Left lung (tissue), 10 donors: ENCODE measurements around the gene ENTPD3. TPM values are rescaled to one million over a fixed set of nuclear protein-coding genes. Genes with fewer than 3 reads are reported as not detected.

Experiments
- ATAC-seq: fragments of 200-7000 bp; cut with Tn5 transposase; one replicate; pipeline ENCODE4 v1.9.1; 2020; ENCODE audit warnings: moderate library complexity
- DNase-seq, 4 donors: peaks; one replicate each; pipeline ENCODE4 v3.0.0-alpha.2; 2013 to 2020
- H3K27ac ChIP-seq, 2 donors: fragments of 200-600 bp; sonication (generic) in 1 of 2; one replicate each; pipeline versions ENCODE4 v1.5.0 to v1.8.0; 2020 to 2021
- H3K27me3 ChIP-seq, 2 donors: fragments of 200-600 bp; sonication (generic) in 1 of 2; one replicate each; pipeline versions ENCODE4 v1.5.0 to v1.8.0; 2020 to 2021
- H3K36me3 ChIP-seq, 2 donors: fragments of 200-600 bp; sonication (generic) in 1 of 2; one replicate each; pipeline versions ENCODE4 v1.5.0 to v1.8.0; 2020 to 2021
- H3K4me1 ChIP-seq, 2 donors: fragments of 200-600 bp; one replicate each; pipeline ENCODE4 v1.8.0; 2021
- H3K4me3 ChIP-seq, 2 donors: fragments of 200-600 bp; sonication (generic) in 1 of 2; one replicate each; pipeline versions ENCODE4 v1.5.0 to v1.8.0; 2020 to 2021; ENCODE audit warnings: mild to moderate bottlenecking in 1 of 2
- H3K9me3 ChIP-seq, 2 donors: fragments of 200-600 bp; sonication (generic) in 1 of 2; one replicate each; pipeline versions ENCODE4 v1.5.0 to v1.8.0; 2020 to 2021
- intact Hi-C, 2 donors: fragments of 100-400 bp; cut with DNase I; formaldehyde crosslinking; loops; one replicate each; pipeline versions ENCODE4 v1.11.2 to v1.14.2; 2022
- polyA plus RNA-seq, 6 donors: library from polyadenylated mRNA; unstranded; fragments of 120-200 nt; gene quantifications; one replicate each; pipeline ENCODE4 v1.2.1, GENCODE V29; 2013; ENCODE audit not compliant: insufficient read length in 6 of 6
- total RNA-seq, 2 donors: library from RNA; stranded (reverse); fragmentation: NEBNext Ultra II Directional; extraction: Animal tissue kit (Norgen Biotek cat#: 25700); gene quantifications; one replicate each; pipeline ENCODE4 v1.2.1, GENCODE V29; 2021
- TF ChIP-seq, protein P1 (sequence below), 2 donors: fragments of 200-600 bp; sonication (generic) in 1 of 2; IDR thresholded peaks; one replicate each; pipeline versions ENCODE4 v1.5.0 to v1.8.0; 2021; ENCODE audit warnings: antibody characterized with exemption in 2 of 2
- donor health status: DM: no; HTN: yes; CAD: no.
- donor health status: DM: no; HTN: no; CAD: no.

ENTPD3 gene
- total and polyA plus RNA-seq, 8 donors, result 4.5 to 11.9 (median 8.8) TPM

DNA sequence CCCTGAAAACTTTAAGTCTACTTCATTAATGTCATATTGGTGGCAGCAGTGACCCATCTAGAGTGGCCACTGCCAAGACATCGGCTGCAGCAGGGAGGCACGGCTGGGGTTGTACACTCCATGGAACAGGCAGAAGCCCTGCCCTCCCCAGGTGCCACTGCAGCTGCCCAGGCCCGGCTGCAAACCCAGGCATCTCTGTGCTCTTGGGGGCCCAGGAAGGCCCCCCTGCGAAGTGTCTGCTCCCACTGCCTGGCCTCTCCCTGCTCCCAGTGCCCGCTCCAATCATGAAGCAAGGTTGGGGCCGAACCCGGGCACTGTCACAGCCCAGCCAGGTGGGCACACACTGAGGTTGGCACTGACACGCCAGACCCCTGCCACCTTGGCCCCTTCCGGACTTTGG lies 58.1 kb downstream of the ENTPD3 start:
- no peak for DNase-seq
- intact Hi-C loops, result no loop called here
- no peaks in the 10 kb centered on the region for H3K27me3 ChIP-seq

DNA sequence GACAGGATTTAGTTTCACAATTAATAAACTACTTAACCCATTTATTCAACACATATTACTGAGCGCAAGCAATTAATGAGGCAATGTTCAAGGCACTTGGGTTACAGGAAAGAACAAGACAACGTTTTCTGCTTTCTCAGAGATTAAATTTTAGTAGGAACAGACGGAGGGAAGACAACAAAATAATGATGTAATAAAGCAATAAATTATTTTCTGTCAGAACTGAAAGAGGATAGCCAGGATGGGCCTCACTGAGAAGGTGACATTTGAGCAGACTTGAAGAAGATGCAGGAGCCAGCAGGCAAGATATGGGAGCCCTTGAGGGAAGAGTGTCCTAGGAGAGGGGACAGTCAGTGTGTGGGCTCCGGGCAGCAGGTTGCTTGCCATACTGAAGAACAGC lies 58.9 kb downstream of the ENTPD3 start:
- H3K4me1 ChIP-seq, result no peaks in the 10 kb centered on the region
- ATAC-seq, result no peak
- intact Hi-C loops, result no loop called here
- TF ChIP-seq, protein P1, sequence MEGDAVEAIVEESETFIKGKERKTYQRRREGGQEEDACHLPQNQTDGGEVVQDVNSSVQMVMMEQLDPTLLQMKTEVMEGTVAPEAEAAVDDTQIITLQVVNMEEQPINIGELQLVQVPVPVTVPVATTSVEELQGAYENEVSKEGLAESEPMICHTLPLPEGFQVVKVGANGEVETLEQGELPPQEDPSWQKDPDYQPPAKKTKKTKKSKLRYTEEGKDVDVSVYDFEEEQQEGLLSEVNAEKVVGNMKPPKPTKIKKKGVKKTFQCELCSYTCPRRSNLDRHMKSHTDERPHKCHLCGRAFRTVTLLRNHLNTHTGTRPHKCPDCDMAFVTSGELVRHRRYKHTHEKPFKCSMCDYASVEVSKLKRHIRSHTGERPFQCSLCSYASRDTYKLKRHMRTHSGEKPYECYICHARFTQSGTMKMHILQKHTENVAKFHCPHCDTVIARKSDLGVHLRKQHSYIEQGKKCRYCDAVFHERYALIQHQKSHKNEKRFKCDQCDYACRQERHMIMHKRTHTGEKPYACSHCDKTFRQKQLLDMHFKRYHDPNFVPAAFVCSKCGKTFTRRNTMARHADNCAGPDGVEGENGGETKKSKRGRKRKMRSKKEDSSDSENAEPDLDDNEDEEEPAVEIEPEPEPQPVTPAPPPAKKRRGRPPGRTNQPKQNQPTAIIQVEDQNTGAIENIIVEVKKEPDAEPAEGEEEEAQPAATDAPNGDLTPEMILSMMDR (IDR thresholded peaks at IDR 0.05), result no peak
- H3K27ac ChIP-seq, result no peak overlapping the region
- H3K27me3 ChIP-seq, result no peaks in the 10 kb centered on the region
- H3K36me3 ChIP-seq, result peaks cover 0 to 4% of the 10 kb centered on the region in 2 donors
- H3K9me3 ChIP-seq, result no peaks in the 10 kb centered on the region
- DNase-seq, result no peak
- H3K4me3 ChIP-seq, result no peak overlapping the region

More for the DNA sequence above, 58.1 kb downstream of the ENTPD3 start:
- H3K4me1 ChIP-seq, result no peaks in the 10 kb centered on the region
- H3K27ac ChIP-seq, result no peak overlapping the region
- ATAC-seq, result no peak
- TF ChIP-seq, protein P1 (IDR thresholded peaks at IDR 0.05), result no peak
- H3K9me3 ChIP-seq, result no peaks in the 10 kb centered on the region
- H3K4me3 ChIP-seq, result no peak overlapping the region
- H3K36me3 ChIP-seq, result peaks cover 0 to 4% of the 10 kb centered on the region in 2 donors

DNA sequence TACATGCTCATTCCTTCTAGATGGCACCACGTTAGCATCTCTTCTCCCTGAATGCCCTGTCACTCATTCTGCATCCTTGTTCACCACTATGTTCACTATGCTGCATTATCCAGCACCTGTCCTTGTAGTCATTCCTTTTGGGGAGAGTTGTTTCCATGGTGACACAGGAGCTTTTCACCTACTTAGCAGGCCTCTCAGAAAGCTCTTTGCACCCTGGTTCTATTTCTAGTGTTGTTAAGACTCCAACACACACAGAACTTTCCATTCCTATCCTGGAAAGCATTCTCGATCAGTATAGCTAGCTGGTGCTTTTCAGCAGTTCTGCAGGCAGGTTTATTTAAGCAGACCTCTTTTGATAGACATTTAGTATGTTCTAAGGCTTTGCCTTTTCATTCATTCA lies 63.5 kb downstream of the ENTPD3 start:
- Histone ChIP-seq H3K4me1 (peaks cover 6 to 22% of the 10 kb centered on the region in 2 donors), H3K27me3 (no peaks in the 10 kb centered on the region), H3K9me3 (no peaks in the 10 kb centered on the region), H3K36me3 (no peaks in the 10 kb centered on the region), H3K4me3 (no peak overlapping the region), H3K27ac (no peak overlapping the region)
- intact Hi-C loops, result no loop called here
- TF ChIP-seq, protein P1 (IDR thresholded peaks at IDR 0.05), result no peak
- DNase-seq (no peak), ATAC-seq (no peak)

DNA sequence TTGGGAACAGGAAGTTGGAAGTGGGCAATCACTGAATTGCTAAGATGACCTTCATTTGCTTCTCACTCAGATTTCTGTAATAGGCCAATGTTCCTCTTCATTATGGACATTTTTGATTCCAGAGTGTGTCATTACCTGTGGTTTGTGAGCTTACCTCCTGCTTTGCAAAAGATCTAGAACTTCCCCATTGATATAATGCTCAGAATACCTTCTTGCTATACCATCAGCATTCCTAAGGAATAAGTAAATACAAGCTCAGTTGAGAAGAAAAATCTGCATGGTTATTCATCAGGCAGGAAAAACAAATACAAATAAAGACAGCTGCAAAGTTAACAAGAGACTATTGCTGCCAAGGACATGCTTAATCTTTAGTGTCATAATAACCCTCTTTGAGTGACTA lies 64.6 kb downstream of the ENTPD3 start:
- intact Hi-C loops, result no loop called here
- TF ChIP-seq, protein P1 (IDR thresholded peaks at IDR 0.05), result no peak
- ATAC-seq, result no peak

DNA sequence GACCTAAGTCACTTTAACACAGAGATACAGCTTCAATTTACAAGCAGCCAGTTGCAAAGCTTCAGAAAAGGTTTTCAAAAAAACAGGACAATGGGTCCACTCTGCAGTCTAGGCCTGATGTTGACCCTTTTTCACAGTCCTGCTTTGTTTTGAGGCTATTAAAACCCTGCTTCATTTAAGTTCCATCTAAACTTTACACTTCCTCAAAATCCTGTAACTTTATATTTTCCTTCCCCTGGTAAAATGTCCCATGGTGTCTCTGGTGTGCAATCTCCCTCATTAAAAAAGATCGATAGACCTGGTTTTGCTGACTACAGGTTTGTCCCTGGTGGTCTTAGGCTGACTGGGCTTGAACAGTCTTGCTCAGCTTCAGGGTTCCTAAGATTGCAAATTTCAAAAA lies 65.1 kb downstream of the ENTPD3 start:
- H3K27me3 ChIP-seq, result no peaks in the 10 kb centered on the region
- H3K9me3 ChIP-seq, result no peaks in the 10 kb centered on the region
- intact Hi-C loops, result no loop called here
- no peaks in the 10 kb centered on the region for H3K36me3 ChIP-seq
- peak overlapping the region in 1 of 2 donors; percentile 66 for H3K4me3 ChIP-seq
- no peak for ATAC-seq
- peak overlapping the region; percentile 91 to 93 for H3K27ac ChIP-seq
- TF ChIP-seq, protein P1 (IDR thresholded peaks at IDR 0.05), result no peak
- peaks cover 6 to 29% of the 10 kb centered on the region in 2 donors for H3K4me1 ChIP-seq
- no peak for DNase-seq

More for the DNA sequence above, 64.6 kb downstream of the ENTPD3 start:
- no peak overlapping the region for H3K27ac ChIP-seq
- H3K9me3 ChIP-seq, result no peaks in the 10 kb centered on the region
- no peak overlapping the region for H3K4me3 ChIP-seq
- no peak for DNase-seq
- no peaks in the 10 kb centered on the region for H3K36me3 ChIP-seq
- no peaks in the 10 kb centered on the region for H3K27me3 ChIP-seq
- H3K4me1 ChIP-seq, result peaks cover 6 to 26% of the 10 kb centered on the region in 2 donors
